HepG2 (cell line): Measurements from ENCODE around the gene PDPK1. TPM values are rescaled to one million over a fixed set of nuclear protein-coding genes. Genes with fewer than 3 reads are reported as not detected.

Experiments
- GABPB1 ChIP-seq: IDR thresholded peaks from 2 replicates; pipeline ENCODE4 v1.6.1; 2016; ENCODE audit warnings: mild to moderate bottlenecking, missing genetic modification reagents, moderate library complexity, missing compliant biosample characterization
- MTF1 ChIP-seq: sonication (generic); formaldehyde crosslinking; IDR thresholded peaks from 2 replicates; pipeline ENCODE4 v1.5.0; 2020; ENCODE audit warnings: missing genetic modification reagents
- NR2F1 ChIP-seq, 2 experiments: fragments of 450-650 bp in 1 of 2; formaldehyde crosslinking in 1 of 2; IDR thresholded peaks; 2 replicates each; pipeline versions ENCODE4 v1.5.0 to v1.6.1; 2016 to 2020; ENCODE audit warnings: mild to moderate bottlenecking in 1 of 2, missing compliant biosample characterization in 1 of 2, missing genetic modification reagents in 1 of 2, moderate library complexity in 1 of 2
- ZNF614 ChIP-seq: IDR thresholded peaks from 2 replicates; pipeline ENCODE4 v1.6.1; 2018; ENCODE audit warnings: missing biosample characterization, missing genetic modification reagents, inconsistent platforms, borderline replicate concordance
- ZNF776 ChIP-seq: sonication (generic); formaldehyde crosslinking; IDR thresholded peaks from 2 replicates; pipeline ENCODE4 v1.4.0; 2020; ENCODE audit warnings: mild to moderate bottlenecking, missing genetic modification reagents
- ZNF777 ChIP-seq: sonication (generic); formaldehyde crosslinking; IDR thresholded peaks from 2 replicates; pipeline ENCODE4 v1.4.0; 2020; ENCODE audit warnings: missing genetic modification reagents
- ZNF792 ChIP-seq: IDR thresholded peaks from 2 replicates; pipeline ENCODE4 v1.6.1; 2016
- polyA plus RNA-seq, 8 experiments: library from polyadenylated mRNA; depleted of rRNA in 3 of 8; stranded (reverse) in 7 of 8; unstranded in 1 of 8; fragments of >200 nt; fragmentation: Illumina TruSeq in 4 of 8; extraction: Trizol in 4 of 8; gene quantifications; 2 replicates each; pipeline versions ENCODE4 v1.2.1 to v1.2.3, GENCODE V29; 2011 to 2016; ENCODE audit warnings: low read depth in 4 of 8, missing spikeins in 1 of 8, mixed read lengths in 1 of 8; ENCODE audit not compliant: insufficient read depth in 1 of 8
- total RNA-seq, 5 experiments: library from RNA; depleted of rRNA; stranded (reverse); fragments of >200 nt; fragmentation: Illumina TruSeq; extraction: Trizol; gene quantifications; 2 replicates each; pipeline ENCODE4 v1.2.3, GENCODE V29; 2016; ENCODE audit warnings: low read depth in 1 of 5
- TF ChIP-seq, protein P1 (sequence below): sonication (generic); formaldehyde crosslinking; IDR thresholded peaks from 2 replicates; pipeline ENCODE4 v1.9.0; 2021; ENCODE audit warnings: mild to moderate bottlenecking, missing genetic modification reagents
- TF ChIP-seq, protein P2 (sequence below): sonication (generic); formaldehyde crosslinking; IDR thresholded peaks from one replicate; pipeline ENCODE4 v1.5.1; 2020; ENCODE audit warnings: mild to moderate bottlenecking, missing genetic modification reagents; ENCODE audit errors: not compliant biosample characterization
- TF ChIP-seq, protein P3 (sequence below): sonication (generic); formaldehyde crosslinking; IDR thresholded peaks from 2 replicates; pipeline ENCODE4 v1.8.1; 2022; ENCODE audit warnings: mild to moderate bottlenecking, missing genetic modification reagents
- TF ChIP-seq, protein P4 (sequence below): IDR thresholded peaks from 2 replicates; pipeline ENCODE4 v1.6.1; 2016; ENCODE audit warnings: low read depth, borderline replicate concordance

Gene PDPK1
- total and polyA plus RNA-seq, 2 of the 13 experiments (the other 11 are each of a cell fraction or from before 2014, with no cell fraction given) = 59.6 to 129 TPM

DNA sequence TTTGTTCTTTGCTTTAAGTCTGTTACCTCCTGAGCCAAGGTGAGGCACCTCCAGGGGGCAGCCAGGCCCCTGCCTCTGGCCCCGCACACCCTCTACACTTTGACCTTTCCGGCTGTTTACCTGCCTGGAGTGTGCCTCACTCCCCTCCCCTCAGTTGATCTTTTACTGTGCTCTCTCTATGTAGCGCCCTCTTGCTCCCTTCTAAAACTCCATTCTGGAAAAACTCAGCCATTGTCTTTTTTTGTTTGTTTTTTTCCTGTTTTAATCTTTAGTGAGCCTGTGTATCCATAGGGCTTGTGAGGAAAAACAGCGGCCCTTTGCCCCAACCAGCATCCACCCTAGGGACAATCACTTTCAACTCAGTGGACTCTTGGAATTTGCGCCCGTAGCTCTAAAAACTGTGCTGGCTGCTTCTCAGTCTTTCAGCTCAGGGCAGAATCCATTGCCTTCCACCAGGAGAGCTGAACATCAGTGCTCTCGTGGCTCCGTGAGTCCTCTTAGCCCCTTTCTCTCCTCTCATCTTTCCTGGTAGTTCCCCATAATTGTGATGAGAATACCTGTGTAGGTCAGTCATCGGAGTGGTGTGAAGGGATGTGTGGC lies 13.4 kb upstream of the PDPK1 start (continued):
- TF ChIP-seq, protein P1, sequence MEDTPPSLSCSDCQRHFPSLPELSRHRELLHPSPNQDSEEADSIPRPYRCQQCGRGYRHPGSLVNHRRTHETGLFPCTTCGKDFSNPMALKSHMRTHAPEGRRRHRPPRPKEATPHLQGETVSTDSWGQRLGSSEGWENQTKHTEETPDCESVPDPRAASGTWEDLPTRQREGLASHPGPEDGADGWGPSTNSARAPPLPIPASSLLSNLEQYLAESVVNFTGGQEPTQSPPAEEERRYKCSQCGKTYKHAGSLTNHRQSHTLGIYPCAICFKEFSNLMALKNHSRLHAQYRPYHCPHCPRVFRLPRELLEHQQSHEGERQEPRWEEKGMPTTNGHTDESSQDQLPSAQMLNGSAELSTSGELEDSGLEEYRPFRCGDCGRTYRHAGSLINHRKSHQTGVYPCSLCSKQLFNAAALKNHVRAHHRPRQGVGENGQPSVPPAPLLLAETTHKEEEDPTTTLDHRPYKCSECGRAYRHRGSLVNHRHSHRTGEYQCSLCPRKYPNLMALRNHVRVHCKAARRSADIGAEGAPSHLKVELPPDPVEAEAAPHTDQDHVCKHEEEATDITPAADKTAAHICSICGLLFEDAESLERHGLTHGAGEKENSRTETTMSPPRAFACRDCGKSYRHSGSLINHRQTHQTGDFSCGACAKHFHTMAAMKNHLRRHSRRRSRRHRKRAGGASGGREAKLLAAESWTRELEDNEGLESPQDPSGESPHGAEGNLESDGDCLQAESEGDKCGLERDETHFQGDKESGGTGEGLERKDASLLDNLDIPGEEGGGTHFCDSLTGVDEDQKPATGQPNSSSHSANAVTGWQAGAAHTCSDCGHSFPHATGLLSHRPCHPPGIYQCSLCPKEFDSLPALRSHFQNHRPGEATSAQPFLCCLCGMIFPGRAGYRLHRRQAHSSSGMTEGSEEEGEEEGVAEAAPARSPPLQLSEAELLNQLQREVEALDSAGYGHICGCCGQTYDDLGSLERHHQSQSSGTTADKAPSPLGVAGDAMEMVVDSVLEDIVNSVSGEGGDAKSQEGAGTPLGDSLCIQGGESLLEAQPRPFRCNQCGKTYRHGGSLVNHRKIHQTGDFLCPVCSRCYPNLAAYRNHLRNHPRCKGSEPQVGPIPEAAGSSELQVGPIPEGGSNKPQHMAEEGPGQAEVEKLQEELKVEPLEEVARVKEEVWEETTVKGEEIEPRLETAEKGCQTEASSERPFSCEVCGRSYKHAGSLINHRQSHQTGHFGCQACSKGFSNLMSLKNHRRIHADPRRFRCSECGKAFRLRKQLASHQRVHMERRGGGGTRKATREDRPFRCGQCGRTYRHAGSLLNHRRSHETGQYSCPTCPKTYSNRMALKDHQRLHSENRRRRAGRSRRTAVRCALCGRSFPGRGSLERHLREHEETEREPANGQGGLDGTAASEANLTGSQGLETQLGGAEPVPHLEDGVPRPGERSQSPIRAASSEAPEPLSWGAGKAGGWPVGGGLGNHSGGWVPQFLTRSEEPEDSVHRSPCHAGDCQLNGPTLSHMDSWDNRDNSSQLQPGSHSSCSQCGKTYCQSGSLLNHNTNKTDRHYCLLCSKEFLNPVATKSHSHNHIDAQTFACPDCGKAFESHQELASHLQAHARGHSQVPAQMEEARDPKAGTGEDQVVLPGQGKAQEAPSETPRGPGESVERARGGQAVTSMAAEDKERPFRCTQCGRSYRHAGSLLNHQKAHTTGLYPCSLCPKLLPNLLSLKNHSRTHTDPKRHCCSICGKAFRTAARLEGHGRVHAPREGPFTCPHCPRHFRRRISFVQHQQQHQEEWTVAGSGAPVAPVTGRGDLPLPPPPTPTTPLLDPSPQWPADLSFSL (CRISPR knock-in tag) = no peak
- TF ChIP-seq, protein P2, sequence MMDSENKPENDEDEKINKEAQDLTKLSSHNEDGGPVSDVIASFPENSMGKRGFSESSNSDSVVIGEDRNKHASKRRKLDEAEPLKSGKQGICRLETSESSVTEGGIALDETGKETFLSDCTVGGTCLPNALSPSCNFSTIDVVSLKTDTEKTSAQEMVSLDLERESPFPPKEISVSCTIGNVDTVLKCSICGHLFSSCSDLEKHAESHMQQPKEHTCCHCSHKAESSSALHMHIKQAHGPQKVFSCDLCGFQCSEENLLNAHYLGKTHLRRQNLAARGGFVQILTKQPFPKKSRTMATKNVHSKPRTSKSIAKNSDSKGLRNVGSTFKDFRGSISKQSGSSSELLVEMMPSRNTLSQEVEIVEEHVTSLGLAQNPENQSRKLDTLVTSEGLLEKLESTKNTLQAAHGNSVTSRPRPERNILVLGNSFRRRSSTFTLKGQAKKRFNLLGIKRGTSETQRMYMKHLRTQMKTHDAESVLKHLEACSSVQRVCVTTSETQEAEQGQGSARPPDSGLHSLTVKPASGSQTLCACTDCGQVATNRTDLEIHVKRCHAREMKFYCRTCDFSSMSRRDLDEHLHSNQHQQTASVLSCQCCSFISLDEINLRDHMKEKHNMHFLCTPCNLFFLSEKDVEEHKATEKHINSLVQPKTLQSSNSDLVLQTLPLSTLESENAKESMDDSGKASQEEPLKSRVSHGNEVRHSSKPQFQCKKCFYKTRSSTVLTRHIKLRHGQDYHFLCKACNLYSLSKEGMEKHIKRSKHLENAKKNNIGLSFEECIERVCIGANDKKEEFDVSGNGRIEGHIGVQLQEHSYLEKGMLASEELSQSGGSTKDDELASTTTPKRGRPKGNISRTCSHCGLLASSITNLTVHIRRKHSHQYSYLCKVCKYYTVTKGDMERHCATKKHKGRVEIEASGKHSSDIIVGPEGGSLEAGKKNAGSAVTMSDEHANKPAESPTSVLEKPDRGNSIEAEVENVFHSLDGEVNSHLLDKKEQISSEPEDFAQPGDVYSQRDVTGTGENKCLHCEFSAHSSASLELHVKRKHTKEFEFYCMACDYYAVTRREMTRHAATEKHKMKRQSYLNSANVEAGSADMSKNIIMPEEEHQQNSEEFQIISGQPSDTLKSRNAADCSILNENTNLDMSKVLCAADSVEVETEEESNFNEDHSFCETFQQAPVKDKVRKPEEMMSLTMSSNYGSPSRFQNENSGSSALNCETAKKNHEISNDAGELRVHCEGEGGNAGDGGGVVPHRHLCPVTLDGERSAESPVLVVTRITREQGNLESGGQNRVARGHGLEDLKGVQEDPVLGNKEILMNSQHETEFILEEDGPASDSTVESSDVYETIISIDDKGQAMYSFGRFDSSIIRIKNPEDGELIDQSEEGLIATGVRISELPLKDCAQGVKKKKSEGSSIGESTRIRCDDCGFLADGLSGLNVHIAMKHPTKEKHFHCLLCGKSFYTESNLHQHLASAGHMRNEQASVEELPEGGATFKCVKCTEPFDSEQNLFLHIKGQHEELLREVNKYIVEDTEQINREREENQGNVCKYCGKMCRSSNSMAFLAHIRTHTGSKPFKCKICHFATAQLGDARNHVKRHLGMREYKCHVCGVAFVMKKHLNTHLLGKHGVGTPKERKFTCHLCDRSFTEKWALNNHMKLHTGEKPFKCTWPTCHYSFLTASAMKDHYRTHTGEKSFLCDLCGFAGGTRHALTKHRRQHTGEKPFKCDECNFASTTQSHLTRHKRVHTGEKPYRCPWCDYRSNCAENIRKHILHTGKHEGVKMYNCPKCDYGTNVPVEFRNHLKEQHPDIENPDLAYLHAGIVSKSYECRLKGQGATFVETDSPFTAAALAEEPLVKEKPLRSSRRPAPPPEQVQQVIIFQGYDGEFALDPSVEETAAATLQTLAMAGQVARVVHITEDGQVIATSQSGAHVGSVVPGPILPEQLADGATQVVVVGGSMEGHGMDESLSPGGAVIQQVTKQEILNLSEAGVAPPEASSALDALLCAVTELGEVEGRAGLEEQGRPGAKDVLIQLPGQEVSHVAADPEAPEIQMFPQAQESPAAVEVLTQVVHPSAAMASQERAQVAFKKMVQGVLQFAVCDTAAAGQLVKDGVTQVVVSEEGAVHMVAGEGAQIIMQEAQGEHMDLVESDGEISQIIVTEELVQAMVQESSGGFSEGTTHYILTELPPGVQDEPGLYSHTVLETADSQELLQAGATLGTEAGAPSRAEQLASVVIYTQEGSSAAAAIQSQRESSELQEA (CRISPR knock-in tag) = no peak
- TF ChIP-seq ZNF776 (CRISPR knock-in tag) (peak; percentile 16; the same call in 1 of the 2 replicates), MTF1 (no peak), GABPB1 (CRISPR knock-in tag) (peak; percentile 54), ZNF777 (CRISPR knock-in tag) (no peak; the same call in 1 of the 2 replicates), ZNF792 (CRISPR knock-in tag) (peak; percentile 78), NR2F1 (CRISPR knock-in tag; IDR thresholded peaks at IDR 0.05) (peak; percentile 90 to 91), ZNF614 (CRISPR knock-in tag) (0 out of 2 replicates have a peak, but pooled peaks have one; percentile 15)
- TF ChIP-seq, protein P3, sequence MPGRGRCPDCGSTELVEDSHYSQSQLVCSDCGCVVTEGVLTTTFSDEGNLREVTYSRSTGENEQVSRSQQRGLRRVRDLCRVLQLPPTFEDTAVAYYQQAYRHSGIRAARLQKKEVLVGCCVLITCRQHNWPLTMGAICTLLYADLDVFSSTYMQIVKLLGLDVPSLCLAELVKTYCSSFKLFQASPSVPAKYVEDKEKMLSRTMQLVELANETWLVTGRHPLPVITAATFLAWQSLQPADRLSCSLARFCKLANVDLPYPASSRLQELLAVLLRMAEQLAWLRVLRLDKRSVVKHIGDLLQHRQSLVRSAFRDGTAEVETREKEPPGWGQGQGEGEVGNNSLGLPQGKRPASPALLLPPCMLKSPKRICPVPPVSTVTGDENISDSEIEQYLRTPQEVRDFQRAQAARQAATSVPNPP (CRISPR knock-in tag) = 0 out of 2 replicates have a peak, but pooled peaks have one; percentile 75
- TF ChIP-seq, protein P4, sequence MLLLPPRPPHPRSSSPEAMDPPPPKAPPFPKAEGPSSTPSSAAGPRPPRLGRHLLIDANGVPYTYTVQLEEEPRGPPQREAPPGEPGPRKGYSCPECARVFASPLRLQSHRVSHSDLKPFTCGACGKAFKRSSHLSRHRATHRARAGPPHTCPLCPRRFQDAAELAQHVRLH = peak; percentile 49; the same call in 1 of the 2 replicates
